WTC11 (cell line): ENCODE data around the gene DUSP22. TPM values are rescaled to one million over a fixed set of nuclear protein-coding genes. Genes with fewer than 3 reads are reported as not detected.

Experiments
- ARID4B ChIP-seq: sonication (generic); formaldehyde crosslinking; IDR thresholded peaks from 2 replicates; pipeline ENCODE4 v1.8.0; 2023; ENCODE audit warnings: missing genetic modification reagents, mild to moderate bottlenecking, borderline replicate concordance
- ETV6 ChIP-seq: sonication (generic); formaldehyde crosslinking; IDR thresholded peaks from 2 replicates; pipeline ENCODE4 v1.8.1; 2022; ENCODE audit warnings: mild to moderate bottlenecking, missing genetic modification reagents
- FOXK1 ChIP-seq: sonication (generic); formaldehyde crosslinking; IDR thresholded peaks from 2 replicates; pipeline ENCODE4 v1.8.0; 2022; ENCODE audit warnings: mild to moderate bottlenecking, moderate library complexity, missing genetic modification reagents
- FOXP1 ChIP-seq: sonication (generic); formaldehyde crosslinking; IDR thresholded peaks from 2 replicates; pipeline ENCODE4 v1.8.0; 2022; ENCODE audit warnings: missing genetic modification reagents, mild to moderate bottlenecking, moderate library complexity, borderline replicate concordance
- HMGA2 ChIP-seq: fragments of 250-450 bp; sonication (Bioruptor Pico); IDR thresholded peaks from 2 replicates; pipeline ENCODE4 v1.4.0; 2021; ENCODE audit warnings: mild to moderate bottlenecking, moderate library complexity
- JUN ChIP-seq: sonication (generic); formaldehyde crosslinking; IDR thresholded peaks from 2 replicates; pipeline ENCODE4 v1.8.0; 2023; ENCODE audit warnings: mild to moderate bottlenecking, missing genetic modification reagents
- KAT7 ChIP-seq: sonication (generic); formaldehyde crosslinking; IDR thresholded peaks from 2 replicates; pipeline ENCODE4 v1.8.1; 2023; ENCODE audit warnings: missing genetic modification reagents, mild to moderate bottlenecking, borderline replicate concordance
- OVOL2 ChIP-seq: fragments of 250-450 bp; sonication (Bioruptor Pico); IDR thresholded peaks from 2 replicates; pipeline ENCODE4 v1.9.0; 2021; ENCODE audit warnings: mild to moderate bottlenecking, borderline replicate concordance
- RELA ChIP-seq: sonication (generic); formaldehyde crosslinking; IDR thresholded peaks from 2 replicates; pipeline ENCODE4 v1.8.1; 2022; ENCODE audit warnings: missing genetic modification reagents, mild to moderate bottlenecking, borderline replicate concordance
- SOX15 ChIP-seq: fragments of 250-450 bp; sonication (Bioruptor Pico); IDR thresholded peaks from 2 replicates; pipeline ENCODE4 v1.9.0; 2021; ENCODE audit warnings: mild to moderate bottlenecking
- TEAD1 ChIP-seq: sonication (generic); formaldehyde crosslinking; IDR thresholded peaks from 2 replicates; pipeline ENCODE4 v1.8.0; 2022; ENCODE audit warnings: mild to moderate bottlenecking, missing genetic modification reagents
- ZNF121 ChIP-seq: sonication (generic); formaldehyde crosslinking; IDR thresholded peaks from 2 replicates; pipeline ENCODE4 v1.8.0; 2023; ENCODE audit warnings: missing genetic modification reagents
- ZNF219 ChIP-seq: sonication (generic); formaldehyde crosslinking; IDR thresholded peaks from 2 replicates; pipeline ENCODE4 v1.8.0; 2023; ENCODE audit warnings: missing genetic modification reagents, mild to moderate bottlenecking, borderline replicate concordance
- ZNF423 ChIP-seq: fragments of 250-450 bp; sonication (Bioruptor Pico); IDR thresholded peaks from 2 replicates; pipeline ENCODE4 v2.1.2; 2022; ENCODE audit warnings: mild to moderate bottlenecking, moderate library complexity
- ZNF425 ChIP-seq: fragments of 250-450 bp; sonication (Bioruptor Pico); conservative IDR thresholded peaks from 2 replicates; pipeline ENCODE4 v1.9.0; 2021; ENCODE audit warnings: mild to moderate bottlenecking
- ZNF512 ChIP-seq: sonication (generic); formaldehyde crosslinking; IDR thresholded peaks from 2 replicates; pipeline ENCODE4 v1.8.1; 2022; ENCODE audit warnings: missing genetic modification reagents, borderline replicate concordance
- total RNA-seq: library from RNA; stranded (reverse); gene quantifications from 3 replicates; pipeline ENCODE4 v1.2.3, GENCODE V29; 2021
- TF ChIP-seq, protein P1 (sequence below): sonication (generic); formaldehyde crosslinking; IDR thresholded peaks from 2 replicates; pipeline ENCODE4 v1.8.1; 2022; ENCODE audit warnings: mild to moderate bottlenecking, moderate library complexity, missing genetic modification reagents
- TF ChIP-seq, protein P2 (sequence below): sonication (generic); formaldehyde crosslinking; IDR thresholded peaks from 2 replicates; pipeline ENCODE4 v1.8.1; 2023; ENCODE audit warnings: mild to moderate bottlenecking, missing genetic modification reagents, moderate library complexity
- TF ChIP-seq, protein P3 (sequence below): sonication (generic); formaldehyde crosslinking; IDR thresholded peaks from 2 replicates; pipeline ENCODE4 v1.8.1; 2023; ENCODE audit warnings: mild to moderate bottlenecking, missing genetic modification reagents
- TF ChIP-seq, protein P4 (sequence below): fragments of 250-450 bp; sonication (Bioruptor Pico); IDR thresholded peaks from 2 replicates; pipeline ENCODE4 v1.9.0; 2021; ENCODE audit warnings: moderate library complexity, mild to moderate bottlenecking, inconsistent platforms, borderline replicate concordance
- TF ChIP-seq, protein P5 (sequence below): sonication (generic); formaldehyde crosslinking; IDR thresholded peaks from 2 replicates; pipeline ENCODE4 v1.8.1; 2023; ENCODE audit warnings: mild to moderate bottlenecking, missing genetic modification reagents, borderline replicate concordance

The DUSP22 gene
- total RNA-seq, 1 experiment from 2014 or later = 38.5 TPM

DNA sequence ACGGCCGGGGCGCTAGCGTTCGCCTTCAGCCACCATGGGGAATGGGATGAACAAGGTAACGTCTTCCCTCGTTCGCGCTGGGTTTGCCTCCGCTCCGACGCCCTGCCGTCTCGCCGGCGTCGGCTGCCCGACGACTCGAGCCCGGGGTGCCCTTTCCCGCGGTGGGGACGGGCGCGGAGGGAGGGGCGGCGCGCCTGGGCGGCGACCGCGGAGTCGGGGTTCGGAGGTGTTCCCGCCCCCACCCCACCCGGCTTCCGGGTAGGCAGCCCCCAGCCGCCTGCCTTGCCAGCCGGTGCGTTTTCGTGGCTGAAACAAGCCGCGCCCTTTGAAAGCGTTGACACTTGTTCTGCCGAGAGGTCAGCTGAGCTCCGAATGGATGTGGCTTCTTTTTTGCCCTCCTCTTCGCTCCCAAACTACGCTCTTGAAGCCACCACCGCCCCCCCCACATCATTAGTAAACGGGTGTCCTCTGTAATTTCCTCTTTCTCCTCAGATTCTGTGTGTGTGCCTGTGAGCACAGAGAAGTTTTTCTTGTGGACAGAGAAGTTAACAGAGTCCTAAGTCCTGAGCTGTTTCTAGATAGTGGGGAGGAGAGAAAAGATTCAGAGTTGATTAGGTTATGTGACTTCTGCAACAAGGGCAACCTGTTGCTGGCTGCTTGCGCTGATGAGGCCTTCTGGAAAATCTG, 362 bp downstream of the DUSP22 start (continued):
- TF ChIP-seq, protein P1, sequence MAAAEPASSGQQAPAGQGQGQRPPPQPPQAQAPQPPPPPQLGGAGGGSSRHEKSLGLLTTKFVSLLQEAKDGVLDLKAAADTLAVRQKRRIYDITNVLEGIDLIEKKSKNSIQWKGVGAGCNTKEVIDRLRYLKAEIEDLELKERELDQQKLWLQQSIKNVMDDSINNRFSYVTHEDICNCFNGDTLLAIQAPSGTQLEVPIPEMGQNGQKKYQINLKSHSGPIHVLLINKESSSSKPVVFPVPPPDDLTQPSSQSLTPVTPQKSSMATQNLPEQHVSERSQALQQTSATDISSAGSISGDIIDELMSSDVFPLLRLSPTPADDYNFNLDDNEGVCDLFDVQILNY (CRISPR knock-in tag) = no peak
- TF ChIP-seq TEAD1 (CRISPR knock-in tag) (0 out of 2 replicates have a peak, but pooled peaks have one; percentile 79), SOX15 (no peak), FOXP1 (CRISPR knock-in tag) (peak; percentile 73), ZNF512 (CRISPR knock-in tag) (no peak), ZNF423 (no peak), KAT7 (no peak), ZNF121 (CRISPR knock-in tag) (no peak), JUN (0 out of 2 replicates have a peak, but pooled peaks have one; percentile 65), OVOL2 (CRISPR knock-in tag) (no peak), ZNF425 (no peak), ETV6 (CRISPR knock-in tag) (no peak), HMGA2 (CRISPR knock-in tag) (no peak), ARID4B (CRISPR knock-in tag) (peak; percentile 82), FOXK1 (CRISPR knock-in tag) (0 out of 2 replicates have a peak, but pooled peaks have one; percentile 22), RELA (CRISPR knock-in tag) (peak; percentile 80; the same call in 1 of the 2 replicates), ZNF219 (CRISPR knock-in tag) (no peak)
- TF ChIP-seq, protein P2, sequence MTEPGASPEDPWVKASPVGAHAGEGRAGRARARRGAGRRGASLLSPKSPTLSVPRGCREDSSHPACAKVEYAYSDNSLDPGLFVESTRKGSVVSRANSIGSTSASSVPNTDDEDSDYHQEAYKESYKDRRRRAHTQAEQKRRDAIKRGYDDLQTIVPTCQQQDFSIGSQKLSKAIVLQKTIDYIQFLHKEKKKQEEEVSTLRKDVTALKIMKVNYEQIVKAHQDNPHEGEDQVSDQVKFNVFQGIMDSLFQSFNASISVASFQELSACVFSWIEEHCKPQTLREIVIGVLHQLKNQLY = no peak
- TF ChIP-seq, protein P3, sequence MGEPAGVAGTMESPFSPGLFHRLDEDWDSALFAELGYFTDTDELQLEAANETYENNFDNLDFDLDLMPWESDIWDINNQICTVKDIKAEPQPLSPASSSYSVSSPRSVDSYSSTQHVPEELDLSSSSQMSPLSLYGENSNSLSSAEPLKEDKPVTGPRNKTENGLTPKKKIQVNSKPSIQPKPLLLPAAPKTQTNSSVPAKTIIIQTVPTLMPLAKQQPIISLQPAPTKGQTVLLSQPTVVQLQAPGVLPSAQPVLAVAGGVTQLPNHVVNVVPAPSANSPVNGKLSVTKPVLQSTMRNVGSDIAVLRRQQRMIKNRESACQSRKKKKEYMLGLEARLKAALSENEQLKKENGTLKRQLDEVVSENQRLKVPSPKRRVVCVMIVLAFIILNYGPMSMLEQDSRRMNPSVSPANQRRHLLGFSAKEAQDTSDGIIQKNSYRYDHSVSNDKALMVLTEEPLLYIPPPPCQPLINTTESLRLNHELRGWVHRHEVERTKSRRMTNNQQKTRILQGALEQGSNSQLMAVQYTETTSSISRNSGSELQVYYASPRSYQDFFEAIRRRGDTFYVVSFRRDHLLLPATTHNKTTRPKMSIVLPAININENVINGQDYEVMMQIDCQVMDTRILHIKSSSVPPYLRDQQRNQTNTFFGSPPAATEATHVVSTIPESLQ (CRISPR knock-in tag) = no peak
- TF ChIP-seq, protein P4, sequence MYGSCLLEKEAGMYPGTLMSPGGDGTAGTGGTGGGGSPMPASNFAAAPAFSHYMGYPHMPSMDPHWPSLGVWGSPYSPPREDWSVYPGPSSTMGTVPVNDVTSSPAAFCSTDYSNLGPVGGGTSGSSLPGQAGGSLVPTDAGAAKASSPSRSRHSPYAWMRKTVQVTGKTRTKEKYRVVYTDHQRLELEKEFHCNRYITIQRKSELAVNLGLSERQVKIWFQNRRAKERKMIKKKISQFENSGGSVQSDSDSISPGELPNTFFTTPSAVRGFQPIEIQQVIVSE = no peak
- TF ChIP-seq, protein P5, sequence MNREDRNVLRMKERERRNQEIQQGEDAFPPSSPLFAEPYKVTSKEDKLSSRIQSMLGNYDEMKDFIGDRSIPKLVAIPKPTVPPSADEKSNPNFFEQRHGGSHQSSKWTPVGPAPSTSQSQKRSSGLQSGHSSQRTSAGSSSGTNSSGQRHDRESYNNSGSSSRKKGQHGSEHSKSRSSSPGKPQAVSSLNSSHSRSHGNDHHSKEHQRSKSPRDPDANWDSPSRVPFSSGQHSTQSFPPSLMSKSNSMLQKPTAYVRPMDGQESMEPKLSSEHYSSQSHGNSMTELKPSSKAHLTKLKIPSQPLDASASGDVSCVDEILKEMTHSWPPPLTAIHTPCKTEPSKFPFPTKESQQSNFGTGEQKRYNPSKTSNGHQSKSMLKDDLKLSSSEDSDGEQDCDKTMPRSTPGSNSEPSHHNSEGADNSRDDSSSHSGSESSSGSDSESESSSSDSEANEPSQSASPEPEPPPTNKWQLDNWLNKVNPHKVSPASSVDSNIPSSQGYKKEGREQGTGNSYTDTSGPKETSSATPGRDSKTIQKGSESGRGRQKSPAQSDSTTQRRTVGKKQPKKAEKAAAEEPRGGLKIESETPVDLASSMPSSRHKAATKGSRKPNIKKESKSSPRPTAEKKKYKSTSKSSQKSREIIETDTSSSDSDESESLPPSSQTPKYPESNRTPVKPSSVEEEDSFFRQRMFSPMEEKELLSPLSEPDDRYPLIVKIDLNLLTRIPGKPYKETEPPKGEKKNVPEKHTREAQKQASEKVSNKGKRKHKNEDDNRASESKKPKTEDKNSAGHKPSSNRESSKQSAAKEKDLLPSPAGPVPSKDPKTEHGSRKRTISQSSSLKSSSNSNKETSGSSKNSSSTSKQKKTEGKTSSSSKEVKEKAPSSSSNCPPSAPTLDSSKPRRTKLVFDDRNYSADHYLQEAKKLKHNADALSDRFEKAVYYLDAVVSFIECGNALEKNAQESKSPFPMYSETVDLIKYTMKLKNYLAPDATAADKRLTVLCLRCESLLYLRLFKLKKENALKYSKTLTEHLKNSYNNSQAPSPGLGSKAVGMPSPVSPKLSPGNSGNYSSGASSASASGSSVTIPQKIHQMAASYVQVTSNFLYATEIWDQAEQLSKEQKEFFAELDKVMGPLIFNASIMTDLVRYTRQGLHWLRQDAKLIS (CRISPR knock-in tag) = no peak
